ENCODE results near the gene SEPTIN3. TPM values are rescaled to one million over a fixed set of nuclear protein-coding genes. Genes with fewer than 3 reads are reported as not detected.

The SEPTIN3 gene
- total RNA-seq, 1 donor from 2014 or later, result 5.7 TPM

- Mint-ChIP-seq H3K27me3 (no peaks in the 10 kb centered on the region), H3K27ac (no peak overlapping the region), H3K36me3 (ENCODE audit: low read depth) (peaks cover 17% of the 10 kb centered on the region), H3K4me1 (peaks cover 23% of the 10 kb centered on the region), H3K4me3 (no peak overlapping the region), H3K9me3 (peaks cover 10% of the 10 kb centered on the region)
- no peak for DNase-seq
- intact Hi-C loops (cut with micrococcal nuclease), result no loop called here
These were observed 27.6 kb downstream of the SEPTIN3 start for GRCh38 chr22:41996826-41997225.

- Mint-ChIP-seq H3K9me3 (peaks cover 10% of the 10 kb centered on the region), H3K4me1 (peaks cover 23% of the 10 kb centered on the region), H3K36me3 (ENCODE audit: low read depth) (peaks cover 20% of the 10 kb centered on the region), H3K27me3 (no peaks in the 10 kb centered on the region), H3K4me3 (peak within 1 kb of the TSS; percentile 95), H3K27ac (peak within 1 kb of the TSS; percentile 99)
- DNase-seq, result peak; percentile 97
- intact Hi-C loops (cut with micrococcal nuclease), result loop anchor here (2.0 kb wide), 2 partner anchors 72 to 80 kb away; partner anchors contain the start of genes NAGA and SMDT1
These were observed 29.4 kb downstream of the SEPTIN3 start, which contains the start of gene WBP2NL for GRCh38 chr22:41998361-41999261. Gene WBP2NL (plus strand): TSS chr22:41998788. CDS start chr22:41998819, 31 bp downstream.

GRCh38 chr22:42000466-42000865, 31.2 kb downstream of the SEPTIN3 start:
- H3K4me3 Mint-ChIP-seq, result no peak overlapping the region
- intact Hi-C loops (cut with micrococcal nuclease), result no loop called here

GRCh38 chr22:42001121-42001520, 31.9 kb downstream of the SEPTIN3 start:
- Mint-ChIP-seq H3K27me3 (no peaks in the 10 kb centered on the region), H3K9me3 (peaks cover 10% of the 10 kb centered on the region), H3K36me3 (ENCODE audit: low read depth) (peaks cover 20% of the 10 kb centered on the region), H3K4me3 (no peak overlapping the region), H3K4me1 (peaks cover 24% of the 10 kb centered on the region), H3K27ac (no peak overlapping the region)
- DNase-seq, result no peak
- intact Hi-C loops (cut with micrococcal nuclease), result no loop called here

More at GRCh38 chr22:42000466-42000865, 31.2 kb downstream of the SEPTIN3 start:
- Mint-ChIP-seq H3K4me1 (peaks cover 21% of the 10 kb centered on the region), H3K27me3 (no peaks in the 10 kb centered on the region), H3K27ac (no peak overlapping the region), H3K9me3 (peaks cover 10% of the 10 kb centered on the region), H3K36me3 (ENCODE audit: low read depth) (peaks cover 20% of the 10 kb centered on the region)
- DNase-seq, result no peak

- no peak for DNase-seq
- peaks cover 20% of the 10 kb centered on the region for H3K36me3 Mint-ChIP-seq (ENCODE audit: low read depth)
- intact Hi-C loops (cut with micrococcal nuclease), result no loop called here
- no peaks in the 10 kb centered on the region for H3K27me3 Mint-ChIP-seq
- no peak overlapping the region for H3K4me3 Mint-ChIP-seq
- H3K27ac Mint-ChIP-seq, result no peak overlapping the region
- peaks cover 10% of the 10 kb centered on the region for H3K9me3 Mint-ChIP-seq
- H3K4me1 Mint-ChIP-seq, result peaks cover 24% of the 10 kb centered on the region
These were observed 32.5 kb downstream of the SEPTIN3 start for GRCh38 chr22:42001706-42002105.

- intact Hi-C loops (cut with micrococcal nuclease), result no loop called here
- H3K27ac Mint-ChIP-seq, result no peak overlapping the region
- DNase-seq, result no peak
- H3K36me3 Mint-ChIP-seq (ENCODE audit: low read depth), result peaks cover 2% of the 10 kb centered on the region
- H3K4me3 Mint-ChIP-seq, result no peak overlapping the region
- peaks cover 14% of the 10 kb centered on the region for H3K27me3 Mint-ChIP-seq
- H3K4me1 Mint-ChIP-seq, result peaks cover 6% of the 10 kb centered on the region
- peaks cover 12% of the 10 kb centered on the region for H3K9me3 Mint-ChIP-seq
These were observed 38.7 kb downstream of the SEPTIN3 start for GRCh38 chr22:42007922-42008321.

GRCh38 chr22:42010778-42011177, 41.5 kb downstream of the SEPTIN3 start:
- intact Hi-C loops (cut with micrococcal nuclease), result no loop called here

GRCh38 chr22:42013385-42013784, 44.1 kb downstream of the SEPTIN3 start:
- Mint-ChIP-seq H3K27ac (no peak overlapping the region), H3K4me3 (no peak overlapping the region), H3K4me1 (no peaks in the 10 kb centered on the region), H3K9me3 (peaks cover 8% of the 10 kb centered on the region), H3K27me3 (peaks cover 15% of the 10 kb centered on the region), H3K36me3 (ENCODE audit: low read depth) (no peaks in the 10 kb centered on the region)
- intact Hi-C loops (cut with micrococcal nuclease), result no loop called here
- DNase-seq, result no peak

More at GRCh38 chr22:42010778-42011177, 41.5 kb downstream of the SEPTIN3 start:
- Mint-ChIP-seq H3K27ac (no peak overlapping the region), H3K4me3 (no peak overlapping the region), H3K9me3 (peaks cover 12% of the 10 kb centered on the region), H3K4me1 (peaks cover 3% of the 10 kb centered on the region), H3K36me3 (ENCODE audit: low read depth) (peaks cover 2% of the 10 kb centered on the region), H3K27me3 (peaks cover 17% of the 10 kb centered on the region)
- DNase-seq, result no peak

- Mint-ChIP-seq H3K9me3 (no peaks in the 10 kb centered on the region), H3K4me1 (no peaks in the 10 kb centered on the region), H3K27ac (no peak overlapping the region), H3K4me3 (no peak overlapping the region), H3K36me3 (ENCODE audit: low read depth) (no peaks in the 10 kb centered on the region), H3K27me3 (peaks cover 10% of the 10 kb centered on the region)
- DNase-seq, result no peak
- intact Hi-C loops (cut with micrococcal nuclease), result no loop called here
These were observed 46.9 kb downstream of the SEPTIN3 start for GRCh38 chr22:42016111-42016510.

- DNase-seq, result no peak
- intact Hi-C loops (cut with micrococcal nuclease), result no loop called here
- H3K4me3 Mint-ChIP-seq, result no peak overlapping the region
- H3K4me1 Mint-ChIP-seq, result peaks cover 9% of the 10 kb centered on the region
- H3K36me3 Mint-ChIP-seq (ENCODE audit: low read depth), result no peaks in the 10 kb centered on the region
- H3K9me3 Mint-ChIP-seq, result no peaks in the 10 kb centered on the region
- H3K27ac Mint-ChIP-seq, result no peak overlapping the region
- H3K27me3 Mint-ChIP-seq, result peaks cover 8% of the 10 kb centered on the region
These were observed 49.0 kb downstream of the SEPTIN3 start for GRCh38 chr22:42018224-42018623.

Other genes starting within 250 kb of the SEPTIN3 start
- gene CCDC134, start 168.8 kb upstream of the SEPTIN3 start, total RNA-seq, result 19.7 TPM in 2 replicates
- gene SREBF2, start 136.3 kb upstream of the SEPTIN3 start, total RNA-seq, result 209 and 218 TPM in 2 replicates
- gene SHISA8, start 54.4 kb upstream of the SEPTIN3 start, total RNA-seq, result 5.3 and 5.7 TPM in 2 replicates
- 3.4 TPM in 2 replicates for gene TNFRSF13C, start 42.6 kb upstream of the SEPTIN3 start, total RNA-seq
- 86.9 and 88.6 TPM in 2 replicates for gene CENPM, start 22.3 kb upstream of the SEPTIN3 start, total RNA-seq
- 1.3 and 1.4 TPM in 2 replicates for gene WBP2NL, start 29.3 kb downstream of the SEPTIN3 start, total RNA-seq
- gene NAGA, start 101.4 kb downstream of the SEPTIN3 start, total RNA-seq, result 28.2 and 29.9 TPM in 2 replicates
- 5.0 and 6.2 TPM in 2 replicates for gene PHETA2, start 104.8 kb downstream of the SEPTIN3 start, total RNA-seq
- 54.4 and 58.7 TPM in 2 replicates for gene SMDT1, start 110.3 kb downstream of the SEPTIN3 start, total RNA-seq
- gene NDUFA6, start 121.3 kb downstream of the SEPTIN3 start, total RNA-seq, result 77.7 and 87.8 TPM in 2 replicates
- gene CYP2D6, start 161.4 kb downstream of the SEPTIN3 start, total RNA-seq, result 3.8 and 4.5 TPM in 2 replicates